Neural cell (in vitro differentiated cells): Measurements from ENCODE around the gene OR14A16. TPM values are rescaled to one million over a fixed set of nuclear protein-coding genes. Genes with fewer than 3 reads are reported as not detected.

ENCODE experiments used
- H2AFZ ChIP-seq: fragments of 200-600, 300-800 bp; sonication (generic), shearing (Covaris generic); 2 replicates; pipeline ENCODE4 v1.6.0; 2014; ENCODE audit warnings: low read depth, mild to moderate bottlenecking, antibody characterized with exemption, low read length, moderate library complexity
- H3F3A ChIP-seq: fragments of 200-600 bp; shearing (Covaris generic); 2 replicates; pipeline ENCODE4 v1.6.1; 2016; ENCODE audit warnings: mild to moderate bottlenecking, moderate library complexity, mixed read lengths, antibody characterized with exemption, low read length; ENCODE audit not compliant: insufficient read depth, poor library complexity, severe bottlenecking
- H3K27ac ChIP-seq: fragments of 200-600, 300-800 bp; sonication (generic), shearing (Covaris generic); 2 replicates; pipeline ENCODE4 v1.5.1; 2014; ENCODE audit warnings: mild to moderate bottlenecking, low read length, moderate library complexity
- H3K27me3 ChIP-seq: fragments of 300-800, 200-600 bp; sonication (generic), shearing (Covaris generic); 2 replicates; pipeline ENCODE4 v1.6.0; 2014; ENCODE audit warnings: mild to moderate bottlenecking, low read depth, low read length, moderate library complexity; ENCODE audit not compliant: insufficient read depth
- H3K36me3 ChIP-seq: fragments of 300-800, 200-600 bp; sonication (generic), shearing (Covaris generic); 2 replicates; pipeline ENCODE4 v1.5.1; 2014; ENCODE audit warnings: mild to moderate bottlenecking, antibody characterized with exemption, low read length, moderate library complexity; ENCODE audit not compliant: insufficient read depth
- H3K4me2 ChIP-seq: fragments of 300-800, 200-600 bp; sonication (generic), shearing (Covaris generic); 2 replicates; pipeline ENCODE4 v1.6.0; 2014; ENCODE audit warnings: mild to moderate bottlenecking, low read length
- H3K4me3 ChIP-seq: fragments of 300-800, 200-600 bp; sonication (generic), shearing (Covaris generic); 2 replicates; pipeline ENCODE4 v1.5.1; 2014; ENCODE audit warnings: mild to moderate bottlenecking, low read length, moderate library complexity
- H3K79me2 ChIP-seq: fragments of 200-600 bp; shearing (Covaris generic); replicated peaks from 2 replicates; pipeline ENCODE4 v1.6.0; 2014; ENCODE audit warnings: mild to moderate bottlenecking, low read length, moderate library complexity; ENCODE audit not compliant: insufficient read depth
- H3K9ac ChIP-seq: fragments of 300-800, 200-600 bp; sonication (generic), shearing (Covaris generic); 2 replicates; pipeline ENCODE4 v1.6.1; 2016; ENCODE audit warnings: mild to moderate bottlenecking, low read length, mixed read lengths
- H3K9me2 ChIP-seq: fragments of 200-600 bp; shearing (Covaris generic); 2 replicates; pipeline ENCODE4 v1.6.1; 2016; ENCODE audit warnings: mild to moderate bottlenecking, low read length, mixed read lengths; ENCODE audit not compliant: insufficient read depth
- H3K9me3 ChIP-seq: fragments of 200-600, 300-800 bp; sonication (generic), shearing (Covaris generic); 2 replicates; pipeline ENCODE4 v1.6.1; 2016; ENCODE audit warnings: mild to moderate bottlenecking, mixed run types, low read length, moderate library complexity, mixed read lengths
- H4K20me1 ChIP-seq: fragments of 200-600 bp; shearing (Covaris generic); 2 replicates; pipeline ENCODE4 v1.6.1; 2016; ENCODE audit warnings: mild to moderate bottlenecking, mixed run types; ENCODE audit not compliant: insufficient read depth
- CTCF ChIP-seq: fragments of 450-650 bp; IDR thresholded peaks from 2 replicates; pipeline ENCODE4 v1.5.1; 2014; ENCODE audit warnings: antibody characterized with exemption, mild to moderate bottlenecking, moderate library complexity; ENCODE audit not compliant: poor library complexity, severe bottlenecking
- EP300 ChIP-seq: fragments of 450-650 bp; conservative IDR thresholded peaks from 2 replicates; pipeline ENCODE4 v1.6.1; 2014; ENCODE audit warnings: antibody characterized with exemption, mild to moderate bottlenecking, moderate library complexity; ENCODE audit not compliant: poor library complexity, severe bottlenecking
- EZH2 ChIP-seq: fragments of 200-600, 300-800 bp; shearing (Covaris generic), sonication (generic); IDR thresholded peaks from 2 replicates; pipeline ENCODE4 v1.6.1; 2014; ENCODE audit warnings: antibody characterized with exemption, low read length, borderline replicate concordance, mild to moderate bottlenecking; ENCODE audit not compliant: insufficient read depth, poor library complexity, severe bottlenecking
- MXI1 ChIP-seq: fragments of 450-650 bp; conservative IDR thresholded peaks from 2 replicates; pipeline ENCODE4 v1.6.1; 2014; ENCODE audit warnings: antibody characterized with exemption, mild to moderate bottlenecking; ENCODE audit not compliant: poor library complexity, severe bottlenecking
- POLR2AphosphoS5 ChIP-seq: IDR thresholded peaks from 2 replicates; pipeline ENCODE4 v1.6.1; 2012
- RAD21 ChIP-seq: fragments of 450-650 bp; conservative IDR thresholded peaks from 2 replicates; pipeline ENCODE4 v1.6.1; 2014; ENCODE audit warnings: antibody characterized with exemption, mild to moderate bottlenecking, moderate library complexity
- REST ChIP-seq: IDR thresholded peaks from 2 replicates; pipeline ENCODE4 v1.6.1; 2012; ENCODE audit warnings: borderline replicate concordance
- SMC3 ChIP-seq: fragments of 450-650 bp; conservative IDR thresholded peaks from 2 replicates; pipeline ENCODE4 v1.6.1; 2014; ENCODE audit warnings: antibody characterized with exemption, mild to moderate bottlenecking, moderate library complexity; ENCODE audit not compliant: poor library complexity
- TAF1 ChIP-seq: IDR thresholded peaks from 2 replicates; pipeline ENCODE4 v1.6.1; 2012; ENCODE audit warnings: low read depth
- polyA plus RNA-seq: library from polyadenylated mRNA; depleted of rRNA; stranded (reverse); fragments of >200 nt; gene quantifications from 2 replicates; pipeline ENCODE4 v1.2.3, GENCODE V29; 2014

Gene OR14A16
- polyA plus RNA-seq, 1 donor from 2014 or later, result not detected

- no peak for TF ChIP-seq EP300
- H3K9me2 ChIP-seq, result no peaks in the 10 kb centered on the region
- H2AFZ ChIP-seq, result no peak within 1 kb of the TSS
- no peaks in the 10 kb centered on the region for H3F3A ChIP-seq
- no peaks in the 10 kb centered on the region for H3K79me2 ChIP-seq
- no peak within 1 kb of the TSS for H3K4me2 ChIP-seq
- H3K9me3 ChIP-seq, result no peaks in the 10 kb centered on the region
- H3K4me3 ChIP-seq, result no peak within 1 kb of the TSS
- H3K27me3 ChIP-seq, result no peaks in the 10 kb centered on the region
- no peaks in the 10 kb centered on the region for H3K36me3 ChIP-seq
- H4K20me1 ChIP-seq, result no peaks in the 10 kb centered on the region
- no peak within 1 kb of the TSS for H3K27ac ChIP-seq
- no peak within 1 kb of the TSS for H3K9ac ChIP-seq
Measured at GRCh38 chr1:247841796-247842195, 17.9 kb upstream of the OR14A16 start, which contains the start of gene OR11L1. Gene OR11L1, minus strand, starts transcription at chr1:247841896. Its CDS starts 0 bp downstream, at chr1:247841896.

- H3K36me3 ChIP-seq, result no peaks in the 10 kb centered on the region
- H3F3A ChIP-seq, result no peaks in the 10 kb centered on the region
- H2AFZ ChIP-seq, result no peak overlapping the region
- no peak overlapping the region for H3K27ac ChIP-seq
- no peaks in the 10 kb centered on the region for H3K27me3 ChIP-seq
- H3K9ac ChIP-seq, result no peak overlapping the region
- H3K9me3 ChIP-seq, result no peaks in the 10 kb centered on the region
- no peaks in the 10 kb centered on the region for H3K79me2 ChIP-seq
- no peak overlapping the region for H3K4me2 ChIP-seq
- TF ChIP-seq MXI1, result no peak
- TF ChIP-seq RAD21, result no peak
- TF ChIP-seq CTCF, result no peak
- TF ChIP-seq REST, result no peak
- no peak for TF ChIP-seq EZH2
- no peak for TF ChIP-seq EP300
- no peak for TF ChIP-seq TAF1
- TF ChIP-seq POLR2AphosphoS5, result no peak
- no peak for TF ChIP-seq SMC3
- no peaks in the 10 kb centered on the region for H4K20me1 ChIP-seq
- no peaks in the 10 kb centered on the region for H3K9me2 ChIP-seq
- no peak overlapping the region for H3K4me3 ChIP-seq
Measured at GRCh38 chr1:247840818-247841217, 16.9 kb upstream of the OR14A16 start.

- Histone ChIP-seq H2AFZ (no peak overlapping the region), H3K9me3 (no peaks in the 10 kb centered on the region), H3K4me3 (no peak overlapping the region), H3K36me3 (no peaks in the 10 kb centered on the region), H3F3A (no peaks in the 10 kb centered on the region), H3K79me2 (no peaks in the 10 kb centered on the region), H3K27me3 (no peaks in the 10 kb centered on the region), H4K20me1 (no peaks in the 10 kb centered on the region), H3K9me2 (no peaks in the 10 kb centered on the region), H3K27ac (no peak overlapping the region), H3K4me2 (no peak overlapping the region), H3K9ac (no peak overlapping the region)
- TF ChIP-seq RAD21 (no peak), REST (no peak), MXI1 (no peak), EZH2 (no peak), EP300 (no peak), CTCF (no peak), POLR2AphosphoS5 (no peak), TAF1 (no peak), SMC3 (no peak)
Measured at GRCh38 chr1:247833601-247834000, 9.7 kb upstream of the OR14A16 start.
